ENCODE results near the gene PLA2G1B. TPM values are rescaled to one million over a fixed set of nuclear protein-coding genes. Genes with fewer than 3 reads are reported as not detected.

The PLA2G1B gene
- polyA plus RNA-seq, 1 donor from 2014 or later, result not detected

DNA sequence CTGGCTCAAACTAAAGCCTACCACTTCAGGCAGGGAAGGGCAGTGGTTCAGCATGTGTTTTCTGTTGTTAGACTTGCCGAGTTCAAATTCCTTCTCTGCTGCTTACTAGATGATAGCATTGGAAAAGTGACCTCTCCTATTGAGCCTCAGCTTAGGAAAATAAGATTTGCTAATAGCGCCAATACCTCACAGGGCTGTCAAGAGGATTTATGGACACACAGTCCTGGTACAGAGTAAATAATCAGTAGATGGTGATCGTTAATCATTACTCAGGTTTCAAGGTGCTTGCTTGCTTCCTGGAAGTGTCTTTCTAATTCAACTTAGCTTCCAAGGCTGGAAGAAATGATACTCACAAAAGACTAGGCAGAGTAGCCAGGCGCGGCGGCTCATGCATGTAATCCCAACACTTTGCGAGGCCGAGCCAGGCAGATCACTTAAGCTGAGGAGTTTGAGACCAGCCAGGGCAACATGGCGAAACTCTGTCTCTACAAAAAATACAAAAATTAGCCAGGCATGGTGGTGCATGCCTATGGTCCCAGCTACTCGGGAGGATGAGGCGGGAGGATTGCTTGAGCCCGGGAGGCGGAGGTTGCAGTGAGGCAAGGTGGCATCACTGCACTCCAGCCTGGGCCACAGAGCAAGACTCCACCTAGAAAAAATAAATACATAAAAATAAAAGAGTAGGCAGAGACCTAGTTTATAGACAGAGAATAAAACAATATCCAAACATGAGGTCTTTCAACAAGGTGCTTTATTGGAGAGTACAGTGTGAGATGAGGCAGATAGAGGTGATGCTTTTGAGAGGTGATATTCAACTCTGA, 6.0 kb downstream of the PLA2G1B start:
- H3K4me1 Mint-ChIP-seq, result peaks cover 11 to 14% (median 14%) of the 10 kb centered on the region in 3 donors

DNA sequence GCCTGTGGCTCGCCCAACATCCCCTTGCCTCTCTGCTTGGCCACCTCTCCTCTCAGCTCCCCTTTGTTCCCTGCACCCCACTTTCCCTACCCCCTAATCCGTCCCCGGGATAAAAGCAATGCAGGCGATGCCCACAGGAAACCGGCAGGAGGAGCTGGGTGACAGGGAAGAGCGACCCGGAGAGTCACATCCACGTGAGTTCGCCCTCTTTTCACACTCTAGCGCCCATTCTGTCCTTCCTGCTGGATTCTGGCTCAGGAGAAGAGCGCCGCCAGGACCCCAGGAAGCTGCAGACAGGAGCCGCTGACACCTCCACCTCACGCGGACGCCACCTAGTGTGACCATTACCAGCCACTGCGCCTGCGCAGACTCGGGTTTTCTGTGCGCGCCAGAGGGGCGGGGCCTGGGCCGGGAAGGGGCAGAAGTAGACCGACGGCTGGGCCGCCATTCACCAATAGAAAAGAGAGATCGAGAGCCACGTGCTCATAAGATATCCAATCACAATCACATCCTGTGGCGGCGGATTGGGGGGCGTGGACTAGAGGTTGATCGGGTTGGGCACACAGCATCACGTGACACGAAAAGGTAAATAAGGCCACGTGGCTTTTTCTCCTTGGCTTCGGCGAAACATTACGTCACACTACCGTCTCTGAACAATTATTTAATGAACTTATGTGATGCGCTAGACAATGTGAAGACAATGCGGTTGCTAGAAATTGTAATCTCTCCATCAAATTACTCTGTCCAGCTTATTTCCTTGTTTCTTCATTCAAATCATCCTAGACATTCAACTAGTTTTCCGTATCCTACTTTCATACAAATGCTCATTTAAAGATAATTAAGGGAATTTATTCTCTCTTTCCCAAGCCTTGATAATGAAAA, 10.1 kb downstream of the PLA2G1B start:
- Mint-ChIP-seq H3K36me3 (no peaks in the 10 kb centered on the region), H3K27me3 (peaks cover 2% of the 10 kb centered on the region)

More for the DNA sequence above, 6.0 kb downstream of the PLA2G1B start:
- Mint-ChIP-seq H3K36me3 (no peaks in the 10 kb centered on the region), H3K27ac (no peak overlapping the region), H3K27me3 (peaks cover 2% of the 10 kb centered on the region), H3K4me3 (no peak overlapping the region), H3K9me3 (no peaks in the 10 kb centered on the region)

DNA sequence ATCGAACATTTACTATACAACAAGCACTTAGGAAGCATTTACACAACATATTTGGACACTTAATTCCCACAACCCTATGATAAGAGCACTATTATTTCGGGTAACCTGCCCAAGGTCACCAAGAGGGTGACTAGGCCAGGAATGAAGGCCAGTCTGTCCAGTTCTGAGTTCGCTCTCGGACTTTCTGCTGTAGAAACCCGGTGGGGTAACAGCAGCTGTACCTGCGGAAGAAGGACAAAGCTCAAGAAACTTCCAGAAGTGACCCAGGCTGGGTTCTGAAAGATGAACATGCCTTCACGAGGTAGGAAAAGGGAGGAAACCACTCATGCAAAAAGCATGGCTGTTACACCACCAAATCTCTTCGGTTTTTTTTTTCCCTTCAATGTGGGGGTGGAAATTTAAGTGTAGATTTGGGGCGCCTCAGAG, 10.8 kb downstream of the PLA2G1B start:
- no peaks in the 10 kb centered on the region for H3K27me3 Mint-ChIP-seq

More for the DNA sequence above, 10.1 kb downstream of the PLA2G1B start:
- peak overlapping the region; percentile 47 to 98 (median 50) for H3K27ac Mint-ChIP-seq
- H3K4me1 Mint-ChIP-seq, result peaks cover 6 to 11% (median 10%) of the 10 kb centered on the region in 3 donors
- no peaks in the 10 kb centered on the region for H3K9me3 Mint-ChIP-seq
- peak overlapping the region; percentile 46 to 93 (median 88) for H3K4me3 Mint-ChIP-seq

DNA sequence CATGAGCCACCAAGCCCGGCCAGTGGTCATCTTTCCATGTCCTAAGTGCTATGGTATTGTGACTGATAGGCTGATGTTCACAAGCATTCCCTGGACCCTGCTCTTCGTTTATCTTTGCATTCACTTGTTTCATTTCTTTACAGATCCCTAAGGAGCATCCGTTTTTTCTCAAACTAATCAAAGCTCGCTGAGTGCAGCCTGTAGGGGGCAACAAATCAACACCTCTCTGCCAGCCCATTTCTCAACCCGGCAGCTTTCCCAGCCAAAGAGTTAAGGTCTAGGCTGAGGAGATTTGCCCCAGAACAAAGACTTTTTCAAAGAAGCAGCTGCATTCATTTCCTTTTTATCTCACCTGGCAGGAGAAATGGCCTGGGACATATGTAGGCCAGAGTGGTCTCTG, 13.4 kb downstream of the PLA2G1B start:
- Mint-ChIP-seq H3K36me3 (no peaks in the 10 kb centered on the region), H3K9me3 (no peaks in the 10 kb centered on the region), H3K4me3 (no peak overlapping the region), H3K27me3 (no peaks in the 10 kb centered on the region), H3K4me1 (peaks cover 6 to 13% (median 10%) of the 10 kb centered on the region in 3 donors), H3K27ac (no peak overlapping the region)

More for the DNA sequence above, 10.8 kb downstream of the PLA2G1B start:
- no peaks in the 10 kb centered on the region for H3K9me3 Mint-ChIP-seq
- H3K4me3 Mint-ChIP-seq, result peak overlapping the region; percentile 46 to 93 (median 88)
- no peaks in the 10 kb centered on the region for H3K36me3 Mint-ChIP-seq
- H3K27ac Mint-ChIP-seq, result peak overlapping the region; percentile 47 to 98 (median 50)
- peaks cover 6 to 11% (median 10%) of the 10 kb centered on the region in 3 donors for H3K4me1 Mint-ChIP-seq

DNA sequence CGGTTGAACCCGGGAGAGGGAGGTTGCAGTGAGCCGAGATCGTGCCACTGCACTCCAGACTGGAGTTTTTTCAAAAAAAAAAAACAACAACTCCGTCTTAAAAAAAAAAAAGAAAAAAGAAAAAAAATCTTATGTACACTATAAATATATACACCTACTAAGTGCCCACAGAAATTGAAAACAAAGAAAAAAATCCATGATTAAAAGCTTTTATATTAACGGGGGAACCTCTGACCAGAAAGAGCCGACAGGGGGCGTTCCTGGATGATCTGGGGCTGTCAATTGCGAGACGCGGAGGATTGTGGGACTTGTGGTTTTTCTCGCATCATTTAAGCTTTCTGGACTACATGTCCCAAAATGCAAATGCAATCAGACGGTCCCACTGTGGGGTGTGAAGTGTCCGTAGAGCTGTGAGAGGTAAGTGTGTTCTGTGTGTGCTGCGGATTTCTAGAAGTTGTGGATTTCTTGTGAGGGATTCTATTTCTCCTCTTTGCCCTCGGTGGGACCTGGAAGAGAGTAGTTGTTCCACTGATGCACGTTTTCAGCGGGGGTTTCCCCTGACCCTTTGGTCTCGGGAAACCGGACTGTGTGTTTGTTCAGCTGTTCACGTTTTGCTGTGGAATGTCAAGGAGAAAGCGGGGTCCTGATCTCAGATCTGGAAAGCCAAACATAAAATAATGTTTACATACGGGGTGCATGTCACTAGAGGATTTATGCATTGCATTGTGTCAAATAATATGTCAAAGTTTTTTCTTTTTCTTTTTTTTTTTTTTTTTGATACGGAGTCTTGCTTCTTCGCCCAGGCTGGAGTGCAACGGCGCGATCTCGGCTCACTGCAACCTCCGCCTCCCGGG, 25.4 kb downstream of the PLA2G1B start, which contains the start of gene SIRT4:
SIRT4 (plus strand) TSS at position 360 of the 854 bp plus-strand sequence. CDS start 1,241 bp downstream, outside the sequence.
- peaks cover 2% of the 10 kb centered on the region for H3K36me3 Mint-ChIP-seq
- peak within 1 kb of the TSS; percentile 6 to 88 (median 27) for H3K27ac Mint-ChIP-seq
- no peaks in the 10 kb centered on the region for H3K27me3 Mint-ChIP-seq
- peak within 1 kb of the TSS; percentile 88 to 99 (median 94) for H3K4me3 Mint-ChIP-seq
- H3K4me1 Mint-ChIP-seq, result peaks cover 5 to 9% (median 8%) of the 10 kb centered on the region in 3 donors
- no peaks in the 10 kb centered on the region for H3K9me3 Mint-ChIP-seq

DNA sequence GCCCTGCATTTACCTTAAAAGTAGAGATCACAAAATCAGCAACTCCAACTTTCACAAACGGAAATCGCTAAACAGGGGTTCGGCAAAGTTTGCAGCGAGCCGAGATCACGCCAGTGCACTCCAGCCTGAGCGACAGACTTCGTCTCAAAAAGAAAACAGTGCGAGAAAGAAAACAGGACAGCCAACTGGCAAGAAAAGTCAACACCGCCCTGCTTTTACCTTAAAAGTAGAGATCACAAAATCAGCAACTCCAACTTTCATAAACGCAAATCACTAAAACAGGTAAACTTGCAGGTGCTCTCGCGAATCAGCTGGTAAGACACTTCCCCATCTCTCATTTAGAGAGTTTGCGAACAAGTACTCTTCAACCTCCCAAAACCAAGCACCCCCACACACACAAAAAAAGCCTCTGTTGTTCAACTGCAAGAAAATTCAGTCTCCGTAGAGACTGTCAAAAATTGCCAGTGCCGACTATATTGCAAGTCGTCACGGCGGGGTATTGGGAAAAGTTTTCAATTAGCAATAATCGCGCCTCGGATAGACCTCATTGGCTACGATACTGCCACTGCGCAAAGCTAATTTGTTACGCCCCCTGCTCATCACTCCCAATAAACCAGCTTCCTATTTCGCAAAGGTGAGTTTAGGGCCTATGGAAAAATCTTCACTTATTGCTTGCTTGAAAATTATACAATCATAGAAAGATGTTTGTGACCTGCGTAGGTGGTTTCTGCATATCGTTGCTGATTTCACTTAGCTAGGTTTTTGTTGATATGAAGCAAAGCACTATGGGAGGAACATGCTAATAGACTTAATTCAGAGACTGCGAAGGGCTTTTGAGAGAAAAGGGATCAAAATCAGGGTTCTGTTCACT, 34.7 kb downstream of the PLA2G1B start, which contains the start of gene RNU4-1:
RNU4-1 (minus strand) TSS at position 577 of the 871 bp plus-strand sequence.
- H3K36me3 Mint-ChIP-seq, result no peaks in the 10 kb centered on the region
- H3K27ac Mint-ChIP-seq, result no peak within 1 kb of the TSS
- H3K9me3 Mint-ChIP-seq, result no peaks in the 10 kb centered on the region
- peaks cover 0 to 8% (median 7%) of the 10 kb centered on the region in 3 donors for H3K4me1 Mint-ChIP-seq
- no peak within 1 kb of the TSS for H3K4me3 Mint-ChIP-seq
- H3K27me3 Mint-ChIP-seq, result no peaks in the 10 kb centered on the region

DNA sequence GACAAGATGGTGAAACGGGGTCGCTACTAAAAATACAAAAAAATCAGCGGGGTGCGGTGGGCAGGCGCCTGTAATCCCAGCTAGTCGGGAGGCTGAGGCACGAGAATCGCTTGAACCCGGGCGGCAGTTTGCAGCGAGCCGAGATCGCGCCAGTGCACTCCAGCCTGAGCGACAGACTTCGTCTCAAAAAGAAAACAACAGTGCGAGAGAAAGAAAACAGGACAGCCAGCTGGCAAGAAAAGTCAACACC, 35.2 kb downstream of the PLA2G1B start:
- H3K4me3 Mint-ChIP-seq, result no peak overlapping the region
- no peaks in the 10 kb centered on the region for H3K36me3 Mint-ChIP-seq
- H3K27me3 Mint-ChIP-seq, result no peaks in the 10 kb centered on the region
- no peaks in the 10 kb centered on the region for H3K9me3 Mint-ChIP-seq
- H3K4me1 Mint-ChIP-seq, result peaks cover 0 to 8% (median 7%) of the 10 kb centered on the region in 3 donors
- H3K27ac Mint-ChIP-seq, result no peak overlapping the region

DNA sequence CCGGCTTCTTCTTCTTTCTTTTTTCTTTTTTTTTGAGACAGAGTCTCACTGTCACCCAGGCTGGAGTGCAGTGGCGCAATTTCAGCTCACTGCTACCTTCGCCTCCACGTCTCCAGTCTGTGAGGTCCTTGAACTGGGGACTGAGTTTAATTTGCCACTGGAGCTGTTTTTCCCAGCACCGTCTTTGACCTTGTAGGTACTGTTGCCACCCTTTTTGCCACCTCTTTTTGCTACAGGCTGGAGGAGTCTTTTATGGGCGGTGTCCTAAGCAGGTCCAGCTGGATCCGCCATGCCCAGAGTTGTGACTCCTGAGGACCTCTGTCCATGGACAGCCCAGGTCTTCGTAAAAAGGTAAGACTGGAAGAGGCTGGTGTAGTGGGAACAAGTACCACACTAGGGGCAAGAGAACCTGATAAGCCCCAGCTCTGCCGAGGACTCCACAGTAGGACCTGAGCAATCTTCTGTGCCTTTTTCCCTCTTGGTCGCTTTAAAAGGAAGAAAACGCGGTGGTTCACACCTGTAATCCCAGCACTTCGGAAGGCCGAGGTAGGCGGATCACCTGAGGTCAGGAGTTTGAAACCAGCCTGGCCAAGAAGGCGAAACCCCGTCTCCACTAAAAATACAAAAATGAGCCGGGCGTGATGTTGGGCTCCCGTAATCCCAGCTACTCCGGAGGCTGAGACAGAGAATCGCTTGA, 36.8 kb downstream of the PLA2G1B start:
- no peaks in the 10 kb centered on the region for H3K36me3 Mint-ChIP-seq
- H3K4me1 Mint-ChIP-seq, result peaks cover 0 to 11% (median 10%) of the 10 kb centered on the region in 3 donors
- no peaks in the 10 kb centered on the region for H3K27me3 Mint-ChIP-seq
- H3K4me3 Mint-ChIP-seq, result peak overlapping the region in 3 of 4 donors; percentile 36 to 80 (median 74)
- no peaks in the 10 kb centered on the region for H3K9me3 Mint-ChIP-seq
- peak overlapping the region in 1 of 3 donors; percentile 15 for H3K27ac Mint-ChIP-seq

DNA sequence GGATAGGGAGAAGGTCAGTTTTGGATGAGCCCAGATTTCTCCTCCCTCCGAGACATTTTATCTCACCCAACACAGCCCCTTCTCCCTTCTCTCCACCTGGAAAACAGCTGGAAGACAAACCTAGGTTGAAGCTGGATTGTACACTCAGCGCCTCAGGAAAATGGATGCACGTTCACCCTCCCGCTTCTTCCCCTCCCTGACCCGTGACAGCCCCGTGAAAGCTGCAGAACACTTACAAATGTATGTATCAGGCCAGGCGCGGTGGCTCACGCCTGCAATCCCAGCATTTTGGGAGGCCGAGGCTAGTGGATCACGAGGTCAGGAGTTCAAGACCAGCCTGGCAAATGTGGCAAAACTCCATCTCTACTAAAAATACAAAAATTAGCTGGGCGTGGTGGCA, 40.1 kb downstream of the PLA2G1B start:
- peaks cover 3 to 11% (median 10%) of the 10 kb centered on the region in 3 donors for H3K4me1 Mint-ChIP-seq
- no peaks in the 10 kb centered on the region for H3K9me3 Mint-ChIP-seq
- no peaks in the 10 kb centered on the region for H3K27me3 Mint-ChIP-seq
- no peak overlapping the region for H3K4me3 Mint-ChIP-seq
- H3K36me3 Mint-ChIP-seq, result no peaks in the 10 kb centered on the region
- no peak overlapping the region for H3K27ac Mint-ChIP-seq

DNA sequence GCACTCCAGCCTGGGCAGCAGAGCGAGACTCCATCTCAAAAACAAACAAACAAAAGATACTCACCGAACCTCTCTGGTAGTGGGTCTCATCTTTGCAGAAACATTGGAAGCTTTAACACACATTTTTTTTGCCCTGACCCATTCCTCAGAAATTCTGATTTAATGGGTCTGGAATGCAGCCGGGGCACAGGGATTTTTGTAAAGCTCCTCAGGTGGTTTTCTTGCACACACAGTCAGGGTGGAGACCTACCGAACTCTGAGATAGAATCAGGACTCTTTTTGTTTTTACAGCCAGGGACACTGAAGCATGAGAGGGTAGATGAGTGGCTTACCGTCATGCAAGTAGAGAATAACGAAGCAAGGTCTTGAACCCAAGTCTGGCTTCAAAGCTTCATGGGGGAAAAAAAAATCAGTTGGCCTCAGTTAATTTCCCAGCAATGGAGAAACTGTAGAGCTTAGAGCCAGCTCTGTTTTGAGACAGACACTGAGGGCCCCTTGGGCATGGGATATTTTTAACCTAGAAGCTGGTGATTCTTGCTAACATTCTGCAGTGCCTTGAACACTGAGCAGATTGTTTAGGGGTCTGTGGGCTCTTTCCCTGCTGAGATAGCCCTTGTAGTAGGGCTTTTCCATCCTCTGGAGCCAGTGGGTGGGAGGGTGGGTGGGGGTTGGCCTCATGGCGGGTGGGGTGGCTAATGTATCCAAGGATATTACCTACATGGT, 40.6 kb downstream of the PLA2G1B start:
- Mint-ChIP-seq H3K9me3 (peaks cover 0 to 1% (median 0%) of the 10 kb centered on the region in 3 donors), H3K36me3 (no peaks in the 10 kb centered on the region), H3K27me3 (no peaks in the 10 kb centered on the region), H3K4me3 (peak overlapping the region in 2 of 4 donors; percentile 20 to 29), H3K27ac (peak overlapping the region in 1 of 3 donors; percentile 20), H3K4me1 (peaks cover 3 to 11% (median 10%) of the 10 kb centered on the region in 3 donors)

DNA sequence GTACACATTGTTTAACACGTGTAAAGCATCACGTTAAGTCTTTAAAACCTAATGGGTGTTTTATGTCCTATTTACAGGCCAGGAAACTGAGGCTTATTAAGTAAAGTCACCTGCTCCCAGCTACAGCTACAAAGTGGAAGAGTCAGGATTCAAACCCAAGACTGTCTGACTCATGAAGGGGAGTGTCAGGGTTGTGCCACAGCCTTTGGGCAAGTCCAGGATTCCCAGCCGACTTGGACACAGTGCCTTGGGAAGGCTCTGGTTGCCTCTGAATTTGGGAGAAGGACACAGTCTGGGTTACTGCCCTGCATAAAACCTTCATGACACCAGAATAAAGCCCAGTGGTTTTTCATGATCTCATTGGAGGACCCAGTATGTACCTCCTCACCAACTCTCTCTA, 43.2 kb downstream of the PLA2G1B start:
- H3K9me3 Mint-ChIP-seq, result peaks cover 0 to 1% (median 0%) of the 10 kb centered on the region in 3 donors
- no peak overlapping the region for H3K4me3 Mint-ChIP-seq
- H3K4me1 Mint-ChIP-seq, result peaks cover 3 to 5% (median 4%) of the 10 kb centered on the region in 3 donors
- peaks cover 3% of the 10 kb centered on the region for H3K27me3 Mint-ChIP-seq
- H3K36me3 Mint-ChIP-seq, result no peaks in the 10 kb centered on the region
- H3K27ac Mint-ChIP-seq, result no peak overlapping the region

DNA sequence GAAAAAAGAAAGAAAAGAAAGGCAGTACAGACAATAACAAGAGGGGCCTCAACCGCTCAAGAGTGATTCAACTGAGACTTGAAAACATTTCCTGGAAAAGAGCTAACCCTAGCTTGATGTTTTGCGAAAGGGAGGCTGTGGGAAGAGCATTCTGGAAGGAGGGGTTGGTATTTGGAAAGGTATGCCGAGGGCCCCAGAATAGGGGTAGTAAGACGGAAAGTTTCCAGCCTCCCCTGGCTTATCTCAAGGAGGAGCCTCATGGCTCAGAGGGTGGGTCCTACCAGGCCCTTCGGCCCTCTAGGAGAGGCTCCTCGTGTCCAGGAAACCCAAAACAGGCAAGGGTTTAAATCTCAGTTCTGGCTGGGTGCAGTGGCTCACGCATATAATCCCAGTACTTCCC, 44.3 kb downstream of the PLA2G1B start:
- no peak overlapping the region for H3K27ac Mint-ChIP-seq
- H3K4me1 Mint-ChIP-seq, result peaks cover 3 to 4% (median 3%) of the 10 kb centered on the region in 3 donors
- peaks cover 6% of the 10 kb centered on the region for H3K27me3 Mint-ChIP-seq
- peaks cover 0 to 1% (median 0%) of the 10 kb centered on the region in 3 donors for H3K9me3 Mint-ChIP-seq
- no peaks in the 10 kb centered on the region for H3K36me3 Mint-ChIP-seq
- H3K4me3 Mint-ChIP-seq, result no peak overlapping the region

Data from IgD-negative memory B cell (primary cell).